K562 (cell line): ENCODE data around the gene VEGFB. TPM values are rescaled to one million over a fixed set of nuclear protein-coding genes. Genes with fewer than 3 reads are reported as not detected.

Source experiments
- POLR2G ChIP-seq: fragments of 200-400 bp; formaldehyde crosslinking; IDR thresholded peaks from 2 replicates; pipeline ENCODE4 v1.6.1; 2017; ENCODE audit warnings: low read depth, mild to moderate bottlenecking, antibody characterized with exemption, low read length, moderate library complexity
- ZBTB17 ChIP-seq: fragments of 450-650 bp; formaldehyde crosslinking; IDR thresholded peaks from 2 replicates; pipeline ENCODE4 v1.4.0; 2020; ENCODE audit warnings: mild to moderate bottlenecking
- polyA plus RNA-seq, 8 experiments: library from polyadenylated mRNA; depleted of rRNA in 4 of 8; stranded (reverse) in 5 of 8; unstranded in 3 of 8; fragments of >200 nt; fragmentation: Nextera tagmentation in 2 of 8; fragmentation: Illumina TruSeq in 1 of 8; extraction: Ambion mirVana in 2 of 8; extraction: Trizol in 1 of 8; gene quantifications; 2 replicates each; pipeline versions ENCODE4 v1.2.1 to v1.2.3, GENCODE V29; 2011 to 2014; ENCODE audit warnings: inconsistent platforms in 1 of 8, missing spikeins in 1 of 8
- total RNA-seq, 7 experiments: library from RNA; depleted of rRNA in 6 of 7; stranded (reverse); fragments of >200 nt in 6 of 7; fragmentation: Illumina TruSeq in 2 of 7; extraction: Trizol in 2 of 7; gene quantifications; 2 replicates each; pipeline versions ENCODE4 v1.2.1 to v1.2.3, GENCODE V29; 2011 to 2021; ENCODE audit warnings: low replicate concordance in 1 of 7
- TF ChIP-seq, protein P1 (sequence below): fragments of 250-450 bp; sonication (Bioruptor Pico); IDR thresholded peaks from 2 replicates; pipeline ENCODE4 v1.8.0; 2022; ENCODE audit warnings: inconsistent platforms
- TF ChIP-seq, protein P2 (sequence below), 2 experiments: fragments of 450-650 bp in 1 of 2; IDR thresholded peaks; 2 replicates each; pipeline ENCODE4 v1.6.1; 2011 to 2017; ENCODE audit warnings: low read depth in 2 of 2, antibody characterized with exemption in 1 of 2, borderline replicate concordance in 1 of 2, low read length in 1 of 2, mild to moderate bottlenecking in 1 of 2, mixed read lengths in 1 of 2; ENCODE audit not compliant: control insufficient read depth in 1 of 2
- TF ChIP-seq, protein P3 (sequence below): sonication (generic); formaldehyde crosslinking; IDR thresholded peaks from 2 replicates; pipeline ENCODE4 v1.8.0; 2023; ENCODE audit warnings: mild to moderate bottlenecking, missing genetic modification reagents

Gene VEGFB
- total and polyA plus RNA-seq, 9 of the 15 experiments (the other 6 are each of a cell fraction or from before 2014, with no cell fraction given) = 11.0 to 83.4 (median 25.7) TPM

DNA sequence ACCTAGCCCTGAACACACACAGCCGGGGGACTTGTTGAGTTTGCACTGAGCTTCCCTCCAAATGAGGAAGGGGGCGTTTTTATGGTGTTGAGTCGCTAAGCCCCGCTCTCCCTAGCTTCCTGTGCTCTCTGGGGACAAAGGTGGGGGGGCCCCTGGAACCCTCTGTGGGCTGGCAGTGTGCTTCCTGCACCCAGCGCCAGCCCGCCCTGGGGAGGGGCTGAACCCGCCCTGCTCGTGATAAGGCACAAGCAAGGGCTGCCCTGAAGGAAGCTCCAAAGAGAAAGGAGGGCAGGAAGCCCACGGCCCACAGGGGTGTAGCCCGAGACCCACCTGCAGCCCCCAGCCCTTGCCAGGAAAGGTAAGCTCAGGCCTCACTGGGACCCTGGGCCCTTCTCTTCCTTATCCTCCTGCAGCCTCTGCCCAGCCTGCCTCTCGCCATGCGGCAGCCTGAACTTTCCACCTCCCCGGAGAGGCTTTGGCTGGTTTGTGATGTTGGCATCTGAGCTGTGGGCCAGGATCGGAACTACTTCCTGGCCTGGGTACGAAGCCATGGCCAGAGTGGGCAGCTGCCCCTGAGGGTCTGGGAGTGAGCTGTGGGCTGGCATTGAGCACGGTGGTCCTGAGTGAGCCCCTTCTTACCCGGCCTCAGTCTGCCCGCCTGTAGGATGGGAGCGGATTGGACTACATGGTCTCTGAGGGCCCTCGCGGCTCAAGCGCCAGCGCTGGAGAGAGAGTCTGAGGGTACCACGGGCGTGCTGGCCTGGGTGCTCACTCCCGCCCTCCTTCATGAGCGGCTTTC lies 27.7 kb upstream of the VEGFB start, which contains the start of gene FERMT3 (continued):
- TF ChIP-seq, protein P1, sequence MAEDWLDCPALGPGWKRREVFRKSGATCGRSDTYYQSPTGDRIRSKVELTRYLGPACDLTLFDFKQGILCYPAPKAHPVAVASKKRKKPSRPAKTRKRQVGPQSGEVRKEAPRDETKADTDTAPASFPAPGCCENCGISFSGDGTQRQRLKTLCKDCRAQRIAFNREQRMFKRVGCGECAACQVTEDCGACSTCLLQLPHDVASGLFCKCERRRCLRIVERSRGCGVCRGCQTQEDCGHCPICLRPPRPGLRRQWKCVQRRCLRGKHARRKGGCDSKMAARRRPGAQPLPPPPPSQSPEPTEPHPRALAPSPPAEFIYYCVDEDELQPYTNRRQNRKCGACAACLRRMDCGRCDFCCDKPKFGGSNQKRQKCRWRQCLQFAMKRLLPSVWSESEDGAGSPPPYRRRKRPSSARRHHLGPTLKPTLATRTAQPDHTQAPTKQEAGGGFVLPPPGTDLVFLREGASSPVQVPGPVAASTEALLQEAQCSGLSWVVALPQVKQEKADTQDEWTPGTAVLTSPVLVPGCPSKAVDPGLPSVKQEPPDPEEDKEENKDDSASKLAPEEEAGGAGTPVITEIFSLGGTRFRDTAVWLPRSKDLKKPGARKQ (CRISPR knock-in tag) = no peak
- TF ChIP-seq POLR2G (peak; percentile 82), ZBTB17 (CRISPR knock-in tag) (no peak)
- TF ChIP-seq, protein P2, sequence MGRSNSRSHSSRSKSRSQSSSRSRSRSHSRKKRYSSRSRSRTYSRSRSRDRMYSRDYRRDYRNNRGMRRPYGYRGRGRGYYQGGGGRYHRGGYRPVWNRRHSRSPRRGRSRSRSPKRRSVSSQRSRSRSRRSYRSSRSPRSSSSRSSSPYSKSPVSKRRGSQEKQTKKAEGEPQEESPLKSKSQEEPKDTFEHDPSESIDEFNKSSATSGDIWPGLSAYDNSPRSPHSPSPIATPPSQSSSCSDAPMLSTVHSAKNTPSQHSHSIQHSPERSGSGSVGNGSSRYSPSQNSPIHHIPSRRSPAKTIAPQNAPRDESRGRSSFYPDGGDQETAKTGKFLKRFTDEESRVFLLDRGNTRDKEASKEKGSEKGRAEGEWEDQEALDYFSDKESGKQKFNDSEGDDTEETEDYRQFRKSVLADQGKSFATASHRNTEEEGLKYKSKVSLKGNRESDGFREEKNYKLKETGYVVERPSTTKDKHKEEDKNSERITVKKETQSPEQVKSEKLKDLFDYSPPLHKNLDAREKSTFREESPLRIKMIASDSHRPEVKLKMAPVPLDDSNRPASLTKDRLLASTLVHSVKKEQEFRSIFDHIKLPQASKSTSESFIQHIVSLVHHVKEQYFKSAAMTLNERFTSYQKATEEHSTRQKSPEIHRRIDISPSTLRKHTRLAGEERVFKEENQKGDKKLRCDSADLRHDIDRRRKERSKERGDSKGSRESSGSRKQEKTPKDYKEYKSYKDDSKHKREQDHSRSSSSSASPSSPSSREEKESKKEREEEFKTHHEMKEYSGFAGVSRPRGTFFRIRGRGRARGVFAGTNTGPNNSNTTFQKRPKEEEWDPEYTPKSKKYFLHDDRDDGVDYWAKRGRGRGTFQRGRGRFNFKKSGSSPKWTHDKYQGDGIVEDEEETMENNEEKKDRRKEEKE (IDR thresholded peaks at IDR 0.05; ENCODE audit: borderline replicate concordance in 1 of 2, control insufficient read depth in 1 of 2, low read depth in 2 of 2, low read length in 1 of 2) = 0 out of 4 replicates have a peak, but pooled peaks of 1 of the 2 experiments have one; percentile 3
- TF ChIP-seq, protein P3, sequence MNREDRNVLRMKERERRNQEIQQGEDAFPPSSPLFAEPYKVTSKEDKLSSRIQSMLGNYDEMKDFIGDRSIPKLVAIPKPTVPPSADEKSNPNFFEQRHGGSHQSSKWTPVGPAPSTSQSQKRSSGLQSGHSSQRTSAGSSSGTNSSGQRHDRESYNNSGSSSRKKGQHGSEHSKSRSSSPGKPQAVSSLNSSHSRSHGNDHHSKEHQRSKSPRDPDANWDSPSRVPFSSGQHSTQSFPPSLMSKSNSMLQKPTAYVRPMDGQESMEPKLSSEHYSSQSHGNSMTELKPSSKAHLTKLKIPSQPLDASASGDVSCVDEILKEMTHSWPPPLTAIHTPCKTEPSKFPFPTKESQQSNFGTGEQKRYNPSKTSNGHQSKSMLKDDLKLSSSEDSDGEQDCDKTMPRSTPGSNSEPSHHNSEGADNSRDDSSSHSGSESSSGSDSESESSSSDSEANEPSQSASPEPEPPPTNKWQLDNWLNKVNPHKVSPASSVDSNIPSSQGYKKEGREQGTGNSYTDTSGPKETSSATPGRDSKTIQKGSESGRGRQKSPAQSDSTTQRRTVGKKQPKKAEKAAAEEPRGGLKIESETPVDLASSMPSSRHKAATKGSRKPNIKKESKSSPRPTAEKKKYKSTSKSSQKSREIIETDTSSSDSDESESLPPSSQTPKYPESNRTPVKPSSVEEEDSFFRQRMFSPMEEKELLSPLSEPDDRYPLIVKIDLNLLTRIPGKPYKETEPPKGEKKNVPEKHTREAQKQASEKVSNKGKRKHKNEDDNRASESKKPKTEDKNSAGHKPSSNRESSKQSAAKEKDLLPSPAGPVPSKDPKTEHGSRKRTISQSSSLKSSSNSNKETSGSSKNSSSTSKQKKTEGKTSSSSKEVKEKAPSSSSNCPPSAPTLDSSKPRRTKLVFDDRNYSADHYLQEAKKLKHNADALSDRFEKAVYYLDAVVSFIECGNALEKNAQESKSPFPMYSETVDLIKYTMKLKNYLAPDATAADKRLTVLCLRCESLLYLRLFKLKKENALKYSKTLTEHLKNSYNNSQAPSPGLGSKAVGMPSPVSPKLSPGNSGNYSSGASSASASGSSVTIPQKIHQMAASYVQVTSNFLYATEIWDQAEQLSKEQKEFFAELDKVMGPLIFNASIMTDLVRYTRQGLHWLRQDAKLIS (CRISPR knock-in tag) = peak; percentile 82; the same call in 1 of the 2 replicates
